Effector memory CD8-positive, alpha-beta T cell (primary cell): ENCODE measurements around the gene LYST.

Experiments
- ATAC-seq: fragments of 150-1000 bp; cut with Tn5 transposase; replicated peaks from 2 replicates; pipeline ENCODE4 v1.10.0; 2021; ENCODE audit warnings: mild to moderate bottlenecking, moderate library complexity
- DNase-seq, 3 experiments: peaks; one replicate each; pipeline ENCODE4 v3.0.0; 2021
- H3K27ac Mint-ChIP-seq, 2 donors: one replicate each; pipeline ENCODE4 v1.8.0; 2022; ENCODE audit warnings: mild to moderate bottlenecking in 2 of 2, mixed read lengths in 2 of 2, moderate library complexity in 2 of 2
- H3K27me3 Mint-ChIP-seq, 2 donors: one replicate each; pipeline ENCODE4 v1.8.0; 2022; ENCODE audit warnings: mixed read lengths in 2 of 2
- H3K36me3 Mint-ChIP-seq: one replicate; pipeline ENCODE4 v1.8.0; 2022; ENCODE audit warnings: mild to moderate bottlenecking, moderate library complexity, mixed read lengths; ENCODE audit not compliant: insufficient read depth
- H3K4me1 Mint-ChIP-seq, 2 donors: one replicate each; pipeline ENCODE4 v1.8.0; 2022; ENCODE audit warnings: low read depth in 2 of 2, mixed read lengths in 2 of 2
- H3K4me3 Mint-ChIP-seq, 2 donors: one replicate each; pipeline ENCODE4 v1.8.0; 2022; ENCODE audit warnings: mild to moderate bottlenecking in 2 of 2, mixed read lengths in 2 of 2, moderate library complexity in 2 of 2
- H3K9me3 Mint-ChIP-seq, 2 donors: one replicate each; pipeline ENCODE4 v1.8.0; 2022; ENCODE audit warnings: mixed read lengths in 2 of 2

Gene LYST

GRCh38 chr1:235675152-235675890, 191.4 kb downstream of the LYST start:
- DNase-seq (no peak), ATAC-seq (no peak)
- Mint-ChIP-seq H3K4me3 (no peak overlapping the region), H3K27me3 (no peaks in the 10 kb centered on the region), H3K27ac (no peak overlapping the region), H3K36me3 (peaks cover 40% of the 10 kb centered on the region), H3K4me1 (no peaks in the 10 kb centered on the region), H3K9me3 (peaks cover 21 to 39% of the 10 kb centered on the region in 2 donors)

GRCh38 chr1:235673981-235674380, 192.7 kb downstream of the LYST start:
- Mint-ChIP-seq H3K27me3 (no peaks in the 10 kb centered on the region), H3K9me3 (peaks cover 23 to 43% of the 10 kb centered on the region in 2 donors), H3K27ac (no peak overlapping the region), H3K36me3 (peaks cover 39% of the 10 kb centered on the region), H3K4me3 (no peak overlapping the region), H3K4me1 (no peaks in the 10 kb centered on the region)
- ATAC-seq (no peak), DNase-seq (no peak)

- H3K4me3 Mint-ChIP-seq = no peak overlapping the region
Observed at GRCh38 chr1:235671992-235672391, 194.7 kb downstream of the LYST start.

GRCh38 chr1:235670157-235670776, 196.4 kb downstream of the LYST start:
- Mint-ChIP-seq H3K4me3 (no peak overlapping the region), H3K9me3 (peaks cover 23 to 42% of the 10 kb centered on the region in 2 donors), H3K36me3 (peaks cover 28% of the 10 kb centered on the region), H3K27me3 (no peaks in the 10 kb centered on the region), H3K27ac (no peak overlapping the region), H3K4me1 (no peaks in the 10 kb centered on the region)
- ATAC-seq (no peak), DNase-seq (no peak)

More at GRCh38 chr1:235671992-235672391, 194.7 kb downstream of the LYST start:
- peaks cover 42% of the 10 kb centered on the region for H3K36me3 Mint-ChIP-seq
- H3K27ac Mint-ChIP-seq = no peak overlapping the region
- DNase-seq (no peak), ATAC-seq (no peak)
- no peaks in the 10 kb centered on the region for H3K27me3 Mint-ChIP-seq
- H3K4me1 Mint-ChIP-seq = no peaks in the 10 kb centered on the region
- peaks cover 23 to 43% of the 10 kb centered on the region in 2 donors for H3K9me3 Mint-ChIP-seq

- DNase-seq = no peak
- Mint-ChIP-seq H3K4me1 (no peaks in the 10 kb centered on the region), H3K9me3 (peaks cover 19 to 36% of the 10 kb centered on the region in 2 donors), H3K36me3 (peaks cover 25% of the 10 kb centered on the region), H3K27ac (no peak overlapping the region), H3K27me3 (no peaks in the 10 kb centered on the region), H3K4me3 (no peak overlapping the region)
- no peak for ATAC-seq
Observed at GRCh38 chr1:235669277-235669676, 197.4 kb downstream of the LYST start.

- ATAC-seq = no peak
- Mint-ChIP-seq H3K27ac (no peak overlapping the region), H3K4me1 (no peaks in the 10 kb centered on the region), H3K9me3 (no peaks in the 10 kb centered on the region), H3K27me3 (no peaks in the 10 kb centered on the region), H3K36me3 (peaks cover 42% of the 10 kb centered on the region), H3K4me3 (no peak overlapping the region)
- no peak for DNase-seq
Observed at GRCh38 chr1:235663628-235664027, 203.1 kb downstream of the LYST start.

- no peak overlapping the region for H3K27ac Mint-ChIP-seq
- peaks cover 0 to 2% of the 10 kb centered on the region in 2 donors for H3K27me3 Mint-ChIP-seq
- peaks cover 39% of the 10 kb centered on the region for H3K36me3 Mint-ChIP-seq
- DNase-seq (no peak), ATAC-seq (no peak)
- no peaks in the 10 kb centered on the region for H3K4me1 Mint-ChIP-seq
- no peaks in the 10 kb centered on the region for H3K9me3 Mint-ChIP-seq
- H3K4me3 Mint-ChIP-seq = no peak overlapping the region
Observed at GRCh38 chr1:235661568-235661967, 205.1 kb downstream of the LYST start.

- Mint-ChIP-seq H3K4me3 (no peak overlapping the region), H3K9me3 (no peaks in the 10 kb centered on the region), H3K36me3 (peaks cover 32% of the 10 kb centered on the region), H3K4me1 (no peaks in the 10 kb centered on the region), H3K27ac (no peak overlapping the region), H3K27me3 (peaks cover under 1 to 25% of the 10 kb centered on the region in 2 donors)
- DNase-seq (no peak), ATAC-seq (no peak)
Observed at GRCh38 chr1:235659186-235659771, 207.4 kb downstream of the LYST start.

GRCh38 chr1:235657747-235658526, 208.8 kb downstream of the LYST start:
- DNase-seq (no peak), ATAC-seq (no peak)
- Mint-ChIP-seq H3K4me1 (no peaks in the 10 kb centered on the region), H3K9me3 (no peaks in the 10 kb centered on the region), H3K36me3 (peaks cover 23% of the 10 kb centered on the region), H3K27ac (no peak overlapping the region), H3K4me3 (no peak overlapping the region), H3K27me3 (peaks cover 10 to 39% of the 10 kb centered on the region in 2 donors)

- DNase-seq (no peak), ATAC-seq (no peak)
- Mint-ChIP-seq H3K9me3 (no peaks in the 10 kb centered on the region), H3K36me3 (peaks cover 17% of the 10 kb centered on the region), H3K27ac (no peak overlapping the region), H3K27me3 (peaks cover 15 to 45% of the 10 kb centered on the region in 2 donors), H3K4me1 (no peaks in the 10 kb centered on the region), H3K4me3 (no peak overlapping the region)
Observed at GRCh38 chr1:235657269-235657668, 209.4 kb downstream of the LYST start.

GRCh38 chr1:235652364-235652763, 214.3 kb downstream of the LYST start:
- DNase-seq (no peak), ATAC-seq (no peak)
- H3K9me3 Mint-ChIP-seq = peaks cover 0 to 2% of the 10 kb centered on the region in 2 donors
- H3K27ac Mint-ChIP-seq = no peak overlapping the region
- H3K27me3 Mint-ChIP-seq = peaks cover 44 to 83% of the 10 kb centered on the region in 2 donors
- peaks cover 5 to 6% of the 10 kb centered on the region in 2 donors for H3K4me1 Mint-ChIP-seq
- H3K4me3 Mint-ChIP-seq = no peak overlapping the region
- H3K36me3 Mint-ChIP-seq = peaks cover 3% of the 10 kb centered on the region

- no peak for ATAC-seq
- Mint-ChIP-seq H3K36me3 (peaks cover 3% of the 10 kb centered on the region), H3K9me3 (peaks cover 0 to 2% of the 10 kb centered on the region in 2 donors), H3K4me3 (peak overlapping the region; percentile 34 to 58), H3K27me3 (peaks cover 50 to 88% of the 10 kb centered on the region in 2 donors), H3K4me1 (peaks cover 5 to 6% of the 10 kb centered on the region in 2 donors), H3K27ac (no peak overlapping the region)
- DNase-seq = no peak
Observed at GRCh38 chr1:235651170-235651806, 215.4 kb downstream of the LYST start.
